A549 treated with RU486 at 1 μM for 4 hours (cell line): ENCODE data around the gene SYTL5. TPM values are rescaled to one million over a fixed set of nuclear protein-coding genes. Genes with fewer than 3 reads are reported as not detected.

Experiments
- total RNA-seq: library from RNA; stranded (reverse); fragments of 200-300 nt; extraction: Qiagen RNA extraction; gene quantifications from 5 replicates; pipeline ENCODE4 v1.2.3, GENCODE V29; 2022; ENCODE audit warnings: low read depth

Gene SYTL5
- 0.28 to 0.42 TPM (median 0.37 TPM) in 5 replicates for total RNA-seq

GRCh38 chrX:38006291-38006690 is at the start of gene SYTL5:
TSS of gene SYTL5 (plus strand) at chrX:38006553. CDS start at chrX:38033890, 27,337 bp downstream.

Other genes with a start within 250 kb of the SYTL5 start
- 0.03 to 0.10 TPM in 2 of 5 replicates, not detected in the others for gene CYBB, start 226.5 kb upstream of the SYTL5 start, total RNA-seq
- 10.7 to 18.6 TPM (median 16.8 TPM) in 5 replicates for gene DYNLT3, start 159.0 kb upstream of the SYTL5 start, total RNA-seq
- gene SRPX, start 214.3 kb downstream of the SYTL5 start, total RNA-seq, result 5.2 to 8.4 TPM (median 7.3 TPM) in 5 replicates